Activated T-helper 1 cell treated with anti-CD3 and anti-CD28 coated beads, Interleukin-12 subunit alpha, Interleukin-12 subunit beta, Interleukin-2, Interleukin-4 antibody, amounts not matched to agents 30 ng/mL and 10 ng/mL and 1 ng/mL, durations not matched to agents 14 hours and 24 hours and 36 hours (primary cell): Measurements from ENCODE around the gene PRMT3. TPM values are rescaled to one million over a fixed set of nuclear protein-coding genes. Genes with fewer than 3 reads are reported as not detected.
"Not testable (repeated sequence)": the region's sequence is repeated elsewhere in the genome, so short reads cannot be mapped to it uniquely, and the experiment has no call there.

Source experiments
- DNase-seq: peaks from one replicate; pipeline ENCODE4 v3.0.0; 2021; ENCODE audit warnings: low spot score
- H3K27ac Mint-ChIP-seq: one replicate; pipeline ENCODE4 v1.8.0; 2021; ENCODE audit warnings: mild to moderate bottlenecking, mixed read lengths
- H3K27me3 Mint-ChIP-seq: one replicate; pipeline ENCODE4 v1.8.0; 2022; ENCODE audit warnings: mild to moderate bottlenecking, moderate library complexity, mixed read lengths; ENCODE audit not compliant: insufficient read depth
- H3K36me3 Mint-ChIP-seq: one replicate; pipeline ENCODE4 v1.8.0; 2021; ENCODE audit warnings: low read depth, mixed read lengths
- H3K4me1 Mint-ChIP-seq: one replicate; pipeline ENCODE4 v1.8.0; 2021; ENCODE audit warnings: low read depth, mixed read lengths
- H3K4me3 Mint-ChIP-seq: one replicate; pipeline ENCODE4 v1.8.0; 2021; ENCODE audit warnings: mild to moderate bottlenecking, moderate library complexity, mixed read lengths
- H3K9me3 Mint-ChIP-seq: one replicate; pipeline ENCODE4 v1.8.0; 2021; ENCODE audit warnings: mixed read lengths
- intact Hi-C: fragments of 100-400 bp; cut with micrococcal nuclease; formaldehyde crosslinking; loops from one replicate; pipeline ENCODE4 v1.15.1; 2024
- total RNA-seq: library from RNA; stranded (reverse); gene quantifications from 2 replicates; pipeline ENCODE4 v1.2.3, GENCODE V29; 2022

PRMT3 gene
- total RNA-seq, 1 donor from 2014 or later: 43.7 TPM

DNA sequence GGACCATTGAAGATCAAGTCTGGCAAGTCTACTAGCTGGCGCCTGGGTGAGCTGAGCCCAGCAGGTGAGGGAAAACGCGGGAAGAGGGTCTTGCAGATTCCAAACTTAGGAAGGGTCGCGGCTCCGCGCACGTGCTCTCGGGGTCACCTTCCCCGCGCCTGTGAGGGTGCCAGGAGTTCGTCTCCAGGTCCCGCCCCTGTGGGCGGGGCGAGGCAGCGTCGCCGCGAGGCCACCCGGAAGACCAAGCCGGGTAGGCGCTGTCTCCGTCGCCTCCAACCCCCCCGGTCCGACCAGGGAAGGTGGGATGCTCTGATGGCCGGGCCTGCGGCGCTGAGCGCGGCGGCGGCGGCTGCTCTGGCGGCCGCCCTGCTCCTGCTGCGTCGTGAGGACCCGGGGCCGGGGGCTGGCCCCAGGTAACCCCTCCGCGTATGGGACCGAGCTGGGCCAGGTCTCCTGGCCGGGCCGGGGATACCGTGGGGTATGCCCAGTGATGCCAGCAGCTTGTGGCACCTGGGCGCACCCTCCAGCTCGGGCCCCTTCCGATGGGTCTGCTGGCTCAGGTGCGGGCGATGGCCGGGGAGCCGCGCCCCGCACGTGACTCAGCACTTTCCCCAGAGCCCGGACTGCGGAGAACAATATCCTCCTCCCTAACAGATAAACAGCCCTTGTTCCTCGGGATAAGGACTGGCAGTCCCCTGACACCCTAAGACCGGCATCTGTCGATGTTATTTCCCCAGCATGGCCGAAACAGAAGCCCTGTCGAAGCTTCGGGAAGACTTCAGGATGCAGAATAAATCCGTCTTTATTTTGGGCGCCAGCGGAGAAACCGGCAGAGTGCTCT is 23.8 kb upstream of the PRMT3 start, which contains the start of gene HTATIP2:
HTATIP2 (plus strand) TSS at position 215 of the 841 bp plus-strand sequence; CDS start at position 739, 524 bp downstream.
- intact Hi-C loops: loop anchor here (1.0 to 10.0 kb wide), 4 partner anchors 24 to 1836 kb away; partner anchors contain the start of genes E2F8, NAV2, PRMT3 and TSG101
- peak within 1 kb of the TSS; percentile 90 for H3K4me3 Mint-ChIP-seq
- no peaks in the 10 kb centered on the region for H3K27me3 Mint-ChIP-seq
- H3K4me1 Mint-ChIP-seq: peaks cover 68% of the 10 kb centered on the region
- peak; percentile 67 for DNase-seq
- H3K9me3 Mint-ChIP-seq: peaks cover 3% of the 10 kb centered on the region
- H3K27ac Mint-ChIP-seq: peak within 1 kb of the TSS; percentile 92
- H3K36me3 Mint-ChIP-seq: peaks cover 26% of the 10 kb centered on the region

DNA sequence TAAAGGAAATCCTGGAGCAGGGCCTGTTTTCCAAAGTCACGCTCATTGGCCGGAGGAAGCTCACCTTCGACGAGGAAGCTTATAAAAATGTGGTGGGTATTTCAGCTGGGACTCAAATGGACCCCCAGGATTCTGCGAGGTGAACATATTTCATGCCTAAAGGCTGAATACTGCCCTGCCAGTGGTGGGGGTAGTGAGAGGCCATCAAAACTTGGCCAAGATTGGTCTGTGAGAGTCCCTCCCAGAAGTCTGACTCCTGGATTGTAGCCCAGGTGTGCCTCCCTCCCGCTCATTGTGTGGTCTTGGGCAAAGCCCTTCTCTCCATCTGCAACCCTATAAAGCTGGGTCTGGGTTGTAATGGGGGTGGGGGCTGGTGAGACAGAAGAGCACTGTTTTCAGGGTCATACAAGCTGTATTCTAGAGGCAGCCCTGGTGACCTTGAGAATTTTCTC is 23.1 kb upstream of the PRMT3 start:
- H3K27ac Mint-ChIP-seq: peak overlapping the region; percentile 79
- H3K4me1 Mint-ChIP-seq: peaks cover 72% of the 10 kb centered on the region
- peaks cover 29% of the 10 kb centered on the region for H3K36me3 Mint-ChIP-seq
- intact Hi-C loops: loop anchor here (5.0 to 10.0 kb wide), 2 partner anchors 650 to 1837 kb away; partner anchors contain the start of genes NAV2 and TSG101
- DNase-seq: no peak
- peak overlapping the region; percentile 90 for H3K4me3 Mint-ChIP-seq
- no peaks in the 10 kb centered on the region for H3K27me3 Mint-ChIP-seq
- H3K9me3 Mint-ChIP-seq: peaks cover 3% of the 10 kb centered on the region

DNA sequence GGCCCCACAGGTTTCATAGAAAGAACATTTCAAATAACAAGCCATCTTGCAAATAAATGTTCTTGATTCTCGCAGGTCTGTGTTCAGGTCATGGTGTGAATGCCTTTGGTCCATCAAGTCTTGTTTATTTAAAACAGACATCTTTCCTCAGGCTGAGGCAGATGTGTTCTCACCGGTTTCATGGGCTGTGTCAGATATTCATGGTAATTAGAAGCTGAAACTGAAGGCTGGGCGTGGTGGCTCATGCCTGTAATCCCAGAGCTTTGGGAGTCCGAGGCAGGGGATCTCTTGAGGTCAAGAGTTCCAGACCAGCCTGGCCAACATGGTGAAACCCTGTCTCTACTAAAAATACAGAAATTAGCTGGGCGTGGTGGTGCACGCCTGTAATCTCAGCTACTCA is 22.1 kb upstream of the PRMT3 start:
- H3K27ac Mint-ChIP-seq, H3K27me3 Mint-ChIP-seq, DNase-seq, H3K9me3 Mint-ChIP-seq: not testable (repeated sequence)
- Mint-ChIP-seq H3K36me3 (peaks cover 29% of the 10 kb centered on the region), H3K4me3 (peak overlapping the region; percentile 90), H3K4me1 (peaks cover 65% of the 10 kb centered on the region)
- intact Hi-C loops: loop anchor here (10.0 kb wide), 1 partner anchor 651 kb away; the partner anchor contains the start of gene NAV2

DNA sequence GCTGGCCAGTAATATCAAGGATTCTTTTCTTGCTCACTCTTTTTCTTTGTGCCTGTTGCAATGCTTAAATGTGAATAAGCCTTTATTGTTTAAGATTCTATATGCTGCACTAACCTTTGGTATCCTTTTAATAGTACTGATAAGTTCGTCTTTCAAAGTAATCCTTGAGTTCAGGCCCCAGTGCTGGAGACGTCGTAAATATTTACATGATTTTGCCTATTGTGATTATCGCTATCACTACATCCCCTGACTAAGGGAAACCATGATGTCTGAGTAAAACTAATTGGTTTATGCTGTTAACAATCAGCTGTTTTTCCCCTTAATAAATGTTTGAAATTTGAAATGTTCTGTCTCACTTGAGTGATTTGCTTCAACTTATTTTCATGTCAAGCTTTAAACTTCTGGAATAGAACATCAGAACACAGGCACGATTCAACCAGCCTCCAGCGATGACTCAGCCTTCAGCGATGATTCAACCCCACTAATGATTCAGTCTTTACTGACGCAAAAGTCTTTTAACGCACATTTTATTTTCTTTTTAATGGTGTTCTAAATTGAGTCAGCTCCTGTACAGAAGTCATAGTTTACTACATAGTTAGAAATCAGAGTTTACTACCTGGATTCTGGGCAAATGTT is 20.1 kb upstream of the PRMT3 start:
- DNase-seq: no peak
- Mint-ChIP-seq H3K27ac (peak overlapping the region; percentile 56), H3K36me3 (peaks cover 37% of the 10 kb centered on the region), H3K4me1 (peaks cover 55% of the 10 kb centered on the region), H3K4me3 (peak overlapping the region; percentile 65), H3K27me3 (no peaks in the 10 kb centered on the region), H3K9me3 (no peaks in the 10 kb centered on the region)
- intact Hi-C loops: loop anchor here (1.0 to 10.0 kb wide), 2 partner anchors 20 to 653 kb away; partner anchors contain the start of genes NAV2 and PRMT3

DNA sequence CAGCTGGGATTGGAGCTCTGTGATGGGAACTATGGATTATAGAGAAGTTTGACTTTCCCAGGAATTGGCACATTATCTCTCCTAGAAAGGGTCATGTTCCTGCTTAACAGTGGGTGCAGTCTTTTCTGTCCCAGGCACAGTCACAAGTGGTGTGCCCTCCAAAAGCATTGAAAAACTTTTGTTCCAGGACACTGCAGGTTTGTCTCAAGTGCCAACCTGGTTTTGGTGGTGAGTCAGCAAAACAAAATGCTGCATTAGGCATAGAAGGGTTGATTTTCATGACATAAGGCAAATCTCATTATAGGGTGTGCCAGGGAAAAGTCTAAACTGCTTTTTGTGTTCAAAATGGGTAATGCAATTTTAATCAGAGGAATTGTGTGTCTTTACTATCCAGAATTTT is 19.1 kb upstream of the PRMT3 start:
- no peak for DNase-seq
- Mint-ChIP-seq H3K9me3 (no peaks in the 10 kb centered on the region), H3K27ac (no peak overlapping the region), H3K4me3 (peak overlapping the region; percentile 24), H3K27me3 (no peaks in the 10 kb centered on the region), H3K4me1 (peaks cover 49% of the 10 kb centered on the region), H3K36me3 (peaks cover 36% of the 10 kb centered on the region)
- intact Hi-C loops: loop anchor here (10.0 kb wide), 1 partner anchor 654 kb away; the partner anchor contains the start of gene NAV2

DNA sequence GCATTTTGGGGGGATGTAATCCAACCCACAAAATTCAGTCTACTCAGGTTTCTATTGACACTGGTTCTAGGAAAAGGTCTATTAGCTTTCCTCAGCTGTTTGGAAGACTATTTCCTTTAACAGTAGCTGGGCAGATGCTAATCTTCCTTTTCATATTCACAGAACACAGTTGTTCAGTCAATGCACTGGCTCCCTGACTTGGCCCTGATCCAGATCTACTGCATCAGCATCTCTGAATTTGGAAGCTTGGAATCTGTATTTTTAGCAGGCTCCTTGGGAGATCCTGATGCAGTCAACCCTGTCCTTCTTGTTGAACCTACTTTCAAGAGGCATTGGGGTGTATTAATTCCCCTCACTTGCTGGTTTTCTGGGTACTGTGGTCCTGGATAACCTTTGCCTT is 17.7 kb upstream of the PRMT3 start:
- H3K9me3 Mint-ChIP-seq: no peaks in the 10 kb centered on the region

DNA sequence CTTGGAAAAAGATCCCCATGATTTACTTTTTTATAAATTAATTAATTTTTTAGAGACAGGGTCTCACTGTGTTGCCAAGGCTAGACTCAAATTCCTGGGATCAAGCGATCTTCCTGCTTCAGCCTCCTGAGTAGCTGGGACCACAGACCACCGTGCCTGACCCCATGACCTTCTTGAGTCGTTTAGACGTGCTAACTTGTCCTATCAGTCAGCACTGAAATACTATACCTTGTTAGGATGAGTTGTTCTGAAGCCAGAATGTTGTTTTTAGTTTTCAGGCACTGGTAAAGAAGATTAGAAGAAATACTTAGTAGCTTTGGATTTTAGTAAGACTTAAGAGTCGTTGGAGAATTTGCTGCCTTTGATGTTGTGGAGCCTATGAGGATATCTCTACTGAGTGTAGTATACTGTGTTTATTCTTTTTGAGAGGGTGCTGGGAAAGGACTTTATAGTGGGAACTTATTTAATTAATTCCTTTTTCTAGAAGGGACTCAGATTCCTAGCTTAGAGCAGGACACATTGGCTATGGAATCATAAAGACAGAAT is 15.4 kb upstream of the PRMT3 start:
- Mint-ChIP-seq H3K36me3 (peaks cover 42% of the 10 kb centered on the region), H3K27ac (no peak overlapping the region)

More for the DNA sequence above, 17.7 kb upstream of the PRMT3 start:
- intact Hi-C loops: loop anchor here (10.0 kb wide), 1 partner anchor 655 kb away; the partner anchor contains the start of gene NAV2
- Mint-ChIP-seq H3K4me1 (peaks cover 52% of the 10 kb centered on the region), H3K27ac (no peak overlapping the region), H3K4me3 (no peak overlapping the region), H3K36me3 (peaks cover 45% of the 10 kb centered on the region), H3K27me3 (no peaks in the 10 kb centered on the region)
- no peak for DNase-seq

DNA sequence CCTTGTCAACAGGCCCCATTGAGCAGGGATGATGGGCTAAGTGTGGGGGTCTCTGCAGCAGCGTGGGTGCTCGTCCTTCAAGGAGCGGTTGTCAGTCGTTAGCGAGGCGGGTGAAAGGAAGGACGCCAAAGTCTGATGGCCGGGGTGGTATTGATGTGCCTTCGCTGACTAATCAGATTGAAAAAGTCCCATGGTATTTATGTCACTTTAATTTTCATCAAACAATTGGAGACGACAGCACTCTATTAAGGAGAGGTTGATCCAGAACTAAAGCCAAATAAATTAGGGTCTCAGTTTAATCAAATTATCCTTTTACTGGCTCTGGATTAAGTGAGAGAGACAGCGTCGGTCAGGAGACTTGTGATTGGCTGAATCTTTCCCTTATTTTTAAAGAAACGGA is 14.4 kb upstream of the PRMT3 start:
- Mint-ChIP-seq H3K36me3 (peaks cover 36% of the 10 kb centered on the region), H3K27ac (no peak overlapping the region), H3K4me1 (peaks cover 31% of the 10 kb centered on the region), H3K4me3 (no peak overlapping the region), H3K27me3 (no peaks in the 10 kb centered on the region), H3K9me3 (no peaks in the 10 kb centered on the region)
- no peak for DNase-seq
- intact Hi-C loops: no loop called here

More for the DNA sequence above, 15.4 kb upstream of the PRMT3 start:
- Mint-ChIP-seq H3K9me3 (no peaks in the 10 kb centered on the region), H3K4me3 (no peak overlapping the region), H3K4me1 (peaks cover 38% of the 10 kb centered on the region), H3K27me3 (no peaks in the 10 kb centered on the region)
- no peak for DNase-seq
- intact Hi-C loops: no loop called here

DNA sequence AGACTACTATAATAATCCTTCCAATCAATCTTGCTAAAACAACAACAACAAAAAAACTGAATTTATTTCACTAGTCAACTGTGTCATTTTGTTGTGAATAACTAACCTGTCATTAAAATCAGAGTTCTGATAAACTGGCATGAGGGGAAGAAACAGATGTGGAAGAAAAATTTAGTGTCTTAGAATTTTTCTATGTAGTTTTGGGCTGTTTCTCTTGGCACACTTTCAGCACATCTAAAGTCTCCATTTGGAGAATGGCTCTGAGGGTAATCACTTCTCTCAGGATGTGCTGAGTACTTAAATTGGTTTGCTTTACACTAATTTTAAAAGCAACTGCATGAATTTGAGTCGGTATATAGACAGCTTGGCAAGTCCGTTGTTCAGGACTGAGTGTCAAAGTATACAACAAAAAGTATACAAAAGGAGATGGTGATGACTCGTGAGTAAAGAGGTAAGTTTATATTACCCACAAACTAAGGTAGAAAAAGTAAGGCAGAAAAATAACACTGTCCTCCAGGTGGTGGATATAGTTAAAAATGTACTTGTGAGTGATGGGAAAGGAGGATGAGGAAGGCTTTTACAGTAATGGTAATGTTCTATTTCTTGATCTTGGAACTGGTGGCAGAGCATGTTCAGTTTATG is 13.8 kb upstream of the PRMT3 start:
- Mint-ChIP-seq H3K36me3 (peaks cover 33% of the 10 kb centered on the region), H3K27me3 (no peaks in the 10 kb centered on the region), H3K9me3 (no peaks in the 10 kb centered on the region), H3K27ac (peak overlapping the region; percentile 38), H3K4me1 (peaks cover 25% of the 10 kb centered on the region), H3K4me3 (no peak overlapping the region)
- intact Hi-C loops: no loop called here
- no peak for DNase-seq

DNA sequence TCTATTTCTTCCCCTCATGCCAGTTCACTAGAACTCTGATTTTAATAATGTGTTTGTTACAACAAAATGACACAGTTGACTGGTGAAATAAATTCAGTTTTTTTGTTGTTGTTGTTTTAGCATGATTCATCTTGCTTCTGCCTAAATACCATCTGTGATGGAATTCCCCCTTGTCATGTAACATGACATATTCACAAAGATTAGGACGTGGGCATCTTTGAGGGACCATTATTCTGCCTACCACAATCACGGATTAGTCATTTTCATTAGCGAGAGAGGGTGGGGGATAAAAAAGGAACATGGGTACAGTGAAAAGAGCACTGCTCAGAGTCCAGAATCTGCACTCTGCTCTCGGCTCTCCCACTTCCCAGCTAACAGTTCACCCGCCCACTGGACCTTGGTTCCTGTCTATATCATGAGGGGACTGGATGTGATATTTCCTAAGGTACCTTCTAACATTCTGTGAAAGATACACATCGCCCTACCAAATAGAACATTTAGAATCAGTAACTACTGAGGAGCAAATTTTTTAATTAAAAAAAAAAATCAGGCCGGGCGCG is 12.7 kb upstream of the PRMT3 start:
- H3K27me3 Mint-ChIP-seq: no peaks in the 10 kb centered on the region
- peaks cover 35% of the 10 kb centered on the region for H3K36me3 Mint-ChIP-seq
- H3K27ac Mint-ChIP-seq: no peak overlapping the region
- H3K4me1 Mint-ChIP-seq: peaks cover 21% of the 10 kb centered on the region
- no peak overlapping the region for H3K4me3 Mint-ChIP-seq
- H3K9me3 Mint-ChIP-seq: no peaks in the 10 kb centered on the region
- DNase-seq: no peak
- intact Hi-C loops: no loop called here

DNA sequence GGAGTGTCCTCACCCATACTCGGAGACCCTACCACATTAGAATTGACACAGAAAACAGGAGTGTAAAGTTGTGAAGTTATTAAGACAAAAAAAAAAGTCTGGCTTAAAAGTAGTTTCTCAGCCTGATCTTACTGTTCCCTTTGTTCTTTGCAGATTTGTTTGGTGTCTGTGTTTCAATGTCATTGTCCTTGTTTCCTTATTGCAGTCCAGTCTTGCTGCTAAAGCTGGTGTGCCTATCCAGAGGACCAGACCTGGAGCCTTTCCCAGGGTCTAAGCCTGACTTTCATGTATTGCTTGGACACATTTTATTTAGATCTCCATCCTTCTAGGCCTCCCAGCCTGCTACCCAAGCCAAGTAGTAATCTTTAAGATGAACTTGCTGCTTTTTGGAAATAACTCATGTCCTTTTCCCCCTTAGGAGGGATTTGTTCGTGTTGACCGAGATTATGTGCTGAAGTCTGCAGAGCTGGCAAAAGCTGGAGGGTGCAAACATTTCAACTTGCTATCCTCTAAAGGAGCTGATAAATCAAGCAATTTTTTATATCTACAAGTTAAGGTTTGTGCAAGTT is 11.3 kb upstream of the PRMT3 start:
- Mint-ChIP-seq H3K9me3 (no peaks in the 10 kb centered on the region), H3K36me3 (peaks cover 35% of the 10 kb centered on the region), H3K27ac (no peak overlapping the region), H3K4me3 (no peak overlapping the region), H3K27me3 (no peaks in the 10 kb centered on the region), H3K4me1 (peaks cover 21% of the 10 kb centered on the region)
- intact Hi-C loops: no loop called here
- no peak for DNase-seq

DNA sequence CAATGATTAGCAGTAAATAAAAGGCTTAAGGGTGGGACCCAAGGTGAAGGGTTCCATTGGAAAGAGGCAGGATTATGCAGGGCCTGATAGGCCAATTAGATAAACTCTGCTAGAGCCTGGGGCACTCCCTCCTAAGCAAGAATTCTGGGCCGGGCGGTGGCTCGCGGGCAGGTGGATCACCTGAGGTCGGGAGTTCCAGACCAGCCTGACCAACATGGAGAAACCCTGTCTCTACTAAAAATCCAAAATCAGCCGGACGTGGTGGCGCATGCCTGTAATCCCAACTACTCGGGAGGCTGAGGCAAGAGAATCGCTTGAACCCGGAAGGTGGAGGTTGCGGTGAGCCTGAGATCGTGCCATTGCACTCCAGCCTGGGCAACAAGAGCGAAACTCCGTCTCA is 1.5 kb upstream of the PRMT3 start:
- H3K36me3 Mint-ChIP-seq: peaks cover 34% of the 10 kb centered on the region
- not testable (repeated sequence) for H3K9me3 Mint-ChIP-seq, H3K27ac Mint-ChIP-seq, H3K27me3 Mint-ChIP-seq, DNase-seq
- peaks cover 12% of the 10 kb centered on the region for H3K4me1 Mint-ChIP-seq
- peak overlapping the region; percentile 61 for H3K4me3 Mint-ChIP-seq
- intact Hi-C loops: loop anchor here (5.0 to 10.0 kb wide), 3 partner anchors 1269 to 1991 kb away; partner anchors contain the start of genes LDHA, TSG101 and ZDHHC13
